Neural cell (in vitro differentiated cells): ENCODE results near the gene EDN1. TPM values are rescaled to one million over a fixed set of nuclear protein-coding genes. Genes with fewer than 3 reads are reported as not detected.
A peak's percentile ranks its signal among the peaks of the same experiment; 100 is the strongest.

ENCODE experiments used
- H2AFZ ChIP-seq: fragments of 200-600, 300-800 bp; sonication (generic), shearing (Covaris generic); 2 replicates; pipeline ENCODE4 v1.6.0; 2014; ENCODE audit warnings: low read depth, mild to moderate bottlenecking, antibody characterized with exemption, low read length, moderate library complexity
- H3F3A ChIP-seq: fragments of 200-600 bp; shearing (Covaris generic); 2 replicates; pipeline ENCODE4 v1.6.1; 2016; ENCODE audit warnings: mild to moderate bottlenecking, moderate library complexity, mixed read lengths, antibody characterized with exemption, low read length; ENCODE audit not compliant: insufficient read depth, poor library complexity, severe bottlenecking
- H3K27ac ChIP-seq: fragments of 200-600, 300-800 bp; sonication (generic), shearing (Covaris generic); 2 replicates; pipeline ENCODE4 v1.5.1; 2014; ENCODE audit warnings: mild to moderate bottlenecking, low read length, moderate library complexity
- H3K27me3 ChIP-seq: fragments of 300-800, 200-600 bp; sonication (generic), shearing (Covaris generic); 2 replicates; pipeline ENCODE4 v1.6.0; 2014; ENCODE audit warnings: mild to moderate bottlenecking, low read depth, low read length, moderate library complexity; ENCODE audit not compliant: insufficient read depth
- H3K36me3 ChIP-seq: fragments of 300-800, 200-600 bp; sonication (generic), shearing (Covaris generic); 2 replicates; pipeline ENCODE4 v1.5.1; 2014; ENCODE audit warnings: mild to moderate bottlenecking, antibody characterized with exemption, low read length, moderate library complexity; ENCODE audit not compliant: insufficient read depth
- H3K4me2 ChIP-seq: fragments of 300-800, 200-600 bp; sonication (generic), shearing (Covaris generic); 2 replicates; pipeline ENCODE4 v1.6.0; 2014; ENCODE audit warnings: mild to moderate bottlenecking, low read length
- H3K4me3 ChIP-seq: fragments of 300-800, 200-600 bp; sonication (generic), shearing (Covaris generic); 2 replicates; pipeline ENCODE4 v1.5.1; 2014; ENCODE audit warnings: mild to moderate bottlenecking, low read length, moderate library complexity
- H3K79me2 ChIP-seq: fragments of 200-600 bp; shearing (Covaris generic); replicated peaks from 2 replicates; pipeline ENCODE4 v1.6.0; 2014; ENCODE audit warnings: mild to moderate bottlenecking, low read length, moderate library complexity; ENCODE audit not compliant: insufficient read depth
- H3K9ac ChIP-seq: fragments of 300-800, 200-600 bp; sonication (generic), shearing (Covaris generic); 2 replicates; pipeline ENCODE4 v1.6.1; 2016; ENCODE audit warnings: mild to moderate bottlenecking, low read length, mixed read lengths
- H3K9me2 ChIP-seq: fragments of 200-600 bp; shearing (Covaris generic); 2 replicates; pipeline ENCODE4 v1.6.1; 2016; ENCODE audit warnings: mild to moderate bottlenecking, low read length, mixed read lengths; ENCODE audit not compliant: insufficient read depth
- H3K9me3 ChIP-seq: fragments of 200-600, 300-800 bp; sonication (generic), shearing (Covaris generic); 2 replicates; pipeline ENCODE4 v1.6.1; 2016; ENCODE audit warnings: mild to moderate bottlenecking, mixed run types, low read length, moderate library complexity, mixed read lengths
- H4K20me1 ChIP-seq: fragments of 200-600 bp; shearing (Covaris generic); 2 replicates; pipeline ENCODE4 v1.6.1; 2016; ENCODE audit warnings: mild to moderate bottlenecking, mixed run types; ENCODE audit not compliant: insufficient read depth
- EP300 ChIP-seq: fragments of 450-650 bp; conservative IDR thresholded peaks from 2 replicates; pipeline ENCODE4 v1.6.1; 2014; ENCODE audit warnings: antibody characterized with exemption, mild to moderate bottlenecking, moderate library complexity; ENCODE audit not compliant: poor library complexity, severe bottlenecking
- EZH2 ChIP-seq: fragments of 200-600, 300-800 bp; shearing (Covaris generic), sonication (generic); IDR thresholded peaks from 2 replicates; pipeline ENCODE4 v1.6.1; 2014; ENCODE audit warnings: antibody characterized with exemption, low read length, borderline replicate concordance, mild to moderate bottlenecking; ENCODE audit not compliant: insufficient read depth, poor library complexity, severe bottlenecking
- MXI1 ChIP-seq: fragments of 450-650 bp; conservative IDR thresholded peaks from 2 replicates; pipeline ENCODE4 v1.6.1; 2014; ENCODE audit warnings: antibody characterized with exemption, mild to moderate bottlenecking; ENCODE audit not compliant: poor library complexity, severe bottlenecking
- POLR2AphosphoS5 ChIP-seq: IDR thresholded peaks from 2 replicates; pipeline ENCODE4 v1.6.1; 2012
- RAD21 ChIP-seq: fragments of 450-650 bp; conservative IDR thresholded peaks from 2 replicates; pipeline ENCODE4 v1.6.1; 2014; ENCODE audit warnings: antibody characterized with exemption, mild to moderate bottlenecking, moderate library complexity
- SMC3 ChIP-seq: fragments of 450-650 bp; conservative IDR thresholded peaks from 2 replicates; pipeline ENCODE4 v1.6.1; 2014; ENCODE audit warnings: antibody characterized with exemption, mild to moderate bottlenecking, moderate library complexity; ENCODE audit not compliant: poor library complexity
- TAF1 ChIP-seq: IDR thresholded peaks from 2 replicates; pipeline ENCODE4 v1.6.1; 2012; ENCODE audit warnings: low read depth
- polyA plus RNA-seq: library from polyadenylated mRNA; depleted of rRNA; stranded (reverse); fragments of >200 nt; gene quantifications from 2 replicates; pipeline ENCODE4 v1.2.3, GENCODE V29; 2014
- TF ChIP-seq, protein P1 (sequence below): fragments of 450-650 bp; IDR thresholded peaks from 2 replicates; pipeline ENCODE4 v1.5.1; 2014; ENCODE audit warnings: antibody characterized with exemption, mild to moderate bottlenecking, moderate library complexity; ENCODE audit not compliant: poor library complexity, severe bottlenecking
- TF ChIP-seq, protein P2 (sequence below): IDR thresholded peaks from 2 replicates; pipeline ENCODE4 v1.6.1; 2012; ENCODE audit warnings: borderline replicate concordance

The EDN1 gene
- polyA plus RNA-seq, 1 donor from 2014 or later = 2.2 TPM

DNA sequence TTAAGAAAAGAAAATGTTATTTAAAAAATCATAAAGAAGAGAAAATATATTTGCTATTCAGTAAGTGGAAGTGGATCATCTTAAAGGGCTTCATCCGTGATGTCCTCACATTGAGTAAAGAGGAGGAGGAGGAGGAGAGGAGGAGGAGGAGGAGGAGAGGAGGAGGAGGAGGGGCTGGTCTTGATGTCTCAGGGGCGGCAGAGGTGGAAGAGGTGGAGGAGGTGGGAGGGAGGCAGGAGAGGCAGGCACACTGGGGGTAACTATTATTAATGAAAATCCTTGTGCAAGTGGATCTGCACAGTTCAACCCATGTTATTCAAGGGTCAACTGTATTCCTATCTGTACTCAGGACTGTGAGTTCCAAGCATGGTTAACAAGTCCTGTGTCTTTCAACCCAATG lies 47.0 kb upstream of the EDN1 start:
- Histone ChIP-seq H2AFZ (no peak overlapping the region), H3K79me2 (no peaks in the 10 kb centered on the region), H3K27ac (no peak overlapping the region), H3K36me3 (no peaks in the 10 kb centered on the region), H3K9me2 (no peaks in the 10 kb centered on the region), H4K20me1 (no peaks in the 10 kb centered on the region), H3K4me3 (no peak overlapping the region), H3K4me2 (no peak overlapping the region), H3F3A (no peaks in the 10 kb centered on the region), H3K9ac (no peak overlapping the region), H3K9me3 (no peaks in the 10 kb centered on the region), H3K27me3 (no peaks in the 10 kb centered on the region)
- TF ChIP-seq, protein P1, sequence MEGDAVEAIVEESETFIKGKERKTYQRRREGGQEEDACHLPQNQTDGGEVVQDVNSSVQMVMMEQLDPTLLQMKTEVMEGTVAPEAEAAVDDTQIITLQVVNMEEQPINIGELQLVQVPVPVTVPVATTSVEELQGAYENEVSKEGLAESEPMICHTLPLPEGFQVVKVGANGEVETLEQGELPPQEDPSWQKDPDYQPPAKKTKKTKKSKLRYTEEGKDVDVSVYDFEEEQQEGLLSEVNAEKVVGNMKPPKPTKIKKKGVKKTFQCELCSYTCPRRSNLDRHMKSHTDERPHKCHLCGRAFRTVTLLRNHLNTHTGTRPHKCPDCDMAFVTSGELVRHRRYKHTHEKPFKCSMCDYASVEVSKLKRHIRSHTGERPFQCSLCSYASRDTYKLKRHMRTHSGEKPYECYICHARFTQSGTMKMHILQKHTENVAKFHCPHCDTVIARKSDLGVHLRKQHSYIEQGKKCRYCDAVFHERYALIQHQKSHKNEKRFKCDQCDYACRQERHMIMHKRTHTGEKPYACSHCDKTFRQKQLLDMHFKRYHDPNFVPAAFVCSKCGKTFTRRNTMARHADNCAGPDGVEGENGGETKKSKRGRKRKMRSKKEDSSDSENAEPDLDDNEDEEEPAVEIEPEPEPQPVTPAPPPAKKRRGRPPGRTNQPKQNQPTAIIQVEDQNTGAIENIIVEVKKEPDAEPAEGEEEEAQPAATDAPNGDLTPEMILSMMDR = no peak
- TF ChIP-seq SMC3 (no peak), EZH2 (no peak), TAF1 (no peak), MXI1 (no peak), RAD21 (no peak), EP300 (no peak), POLR2AphosphoS5 (no peak)
- TF ChIP-seq, protein P2, sequence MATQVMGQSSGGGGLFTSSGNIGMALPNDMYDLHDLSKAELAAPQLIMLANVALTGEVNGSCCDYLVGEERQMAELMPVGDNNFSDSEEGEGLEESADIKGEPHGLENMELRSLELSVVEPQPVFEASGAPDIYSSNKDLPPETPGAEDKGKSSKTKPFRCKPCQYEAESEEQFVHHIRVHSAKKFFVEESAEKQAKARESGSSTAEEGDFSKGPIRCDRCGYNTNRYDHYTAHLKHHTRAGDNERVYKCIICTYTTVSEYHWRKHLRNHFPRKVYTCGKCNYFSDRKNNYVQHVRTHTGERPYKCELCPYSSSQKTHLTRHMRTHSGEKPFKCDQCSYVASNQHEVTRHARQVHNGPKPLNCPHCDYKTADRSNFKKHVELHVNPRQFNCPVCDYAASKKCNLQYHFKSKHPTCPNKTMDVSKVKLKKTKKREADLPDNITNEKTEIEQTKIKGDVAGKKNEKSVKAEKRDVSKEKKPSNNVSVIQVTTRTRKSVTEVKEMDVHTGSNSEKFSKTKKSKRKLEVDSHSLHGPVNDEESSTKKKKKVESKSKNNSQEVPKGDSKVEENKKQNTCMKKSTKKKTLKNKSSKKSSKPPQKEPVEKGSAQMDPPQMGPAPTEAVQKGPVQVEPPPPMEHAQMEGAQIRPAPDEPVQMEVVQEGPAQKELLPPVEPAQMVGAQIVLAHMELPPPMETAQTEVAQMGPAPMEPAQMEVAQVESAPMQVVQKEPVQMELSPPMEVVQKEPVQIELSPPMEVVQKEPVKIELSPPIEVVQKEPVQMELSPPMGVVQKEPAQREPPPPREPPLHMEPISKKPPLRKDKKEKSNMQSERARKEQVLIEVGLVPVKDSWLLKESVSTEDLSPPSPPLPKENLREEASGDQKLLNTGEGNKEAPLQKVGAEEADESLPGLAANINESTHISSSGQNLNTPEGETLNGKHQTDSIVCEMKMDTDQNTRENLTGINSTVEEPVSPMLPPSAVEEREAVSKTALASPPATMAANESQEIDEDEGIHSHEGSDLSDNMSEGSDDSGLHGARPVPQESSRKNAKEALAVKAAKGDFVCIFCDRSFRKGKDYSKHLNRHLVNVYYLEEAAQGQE = no peak

DNA sequence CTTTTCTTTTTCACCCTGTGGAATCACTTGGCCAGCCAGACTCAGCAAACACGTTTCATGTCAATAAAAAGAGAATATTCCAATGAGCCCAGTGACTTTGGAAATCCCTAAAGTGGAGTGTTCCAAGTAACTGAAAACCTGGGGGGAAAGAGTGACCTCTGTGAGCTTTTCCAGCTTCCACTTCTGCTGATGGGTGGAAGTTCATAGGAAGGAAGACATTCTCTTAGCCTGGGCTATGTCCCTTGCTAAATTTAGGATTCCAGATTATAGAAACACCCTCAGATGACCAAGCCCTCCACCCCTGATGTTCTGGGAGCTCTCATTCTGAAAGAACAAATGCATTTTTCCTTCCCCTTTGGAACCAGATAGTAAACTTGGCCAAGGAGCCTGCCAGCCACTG lies 44.8 kb upstream of the EDN1 start:
- no peak overlapping the region for H2AFZ ChIP-seq
- H3K27ac ChIP-seq = peak overlapping the region; percentile 10
- no peak overlapping the region for H3K4me2 ChIP-seq
- no peaks in the 10 kb centered on the region for H3K79me2 ChIP-seq
- H3K27me3 ChIP-seq = no peaks in the 10 kb centered on the region
- no peaks in the 10 kb centered on the region for H3K36me3 ChIP-seq
- TF ChIP-seq EZH2 (no peak), SMC3 (no peak), EP300 (no peak), POLR2AphosphoS5 (no peak), MXI1 (no peak), RAD21 (no peak), TAF1 (no peak)
- TF ChIP-seq, protein P2 = no peak
- TF ChIP-seq, protein P1 = no peak
- no peak overlapping the region for H3K9ac ChIP-seq
- no peaks in the 10 kb centered on the region for H4K20me1 ChIP-seq
- H3F3A ChIP-seq = no peaks in the 10 kb centered on the region
- no peaks in the 10 kb centered on the region for H3K9me3 ChIP-seq
- no peak overlapping the region for H3K4me3 ChIP-seq
- H3K9me2 ChIP-seq = no peaks in the 10 kb centered on the region
